ENCODE measurements around the gene ATP2A3.

ATP2A3 gene

DNA sequence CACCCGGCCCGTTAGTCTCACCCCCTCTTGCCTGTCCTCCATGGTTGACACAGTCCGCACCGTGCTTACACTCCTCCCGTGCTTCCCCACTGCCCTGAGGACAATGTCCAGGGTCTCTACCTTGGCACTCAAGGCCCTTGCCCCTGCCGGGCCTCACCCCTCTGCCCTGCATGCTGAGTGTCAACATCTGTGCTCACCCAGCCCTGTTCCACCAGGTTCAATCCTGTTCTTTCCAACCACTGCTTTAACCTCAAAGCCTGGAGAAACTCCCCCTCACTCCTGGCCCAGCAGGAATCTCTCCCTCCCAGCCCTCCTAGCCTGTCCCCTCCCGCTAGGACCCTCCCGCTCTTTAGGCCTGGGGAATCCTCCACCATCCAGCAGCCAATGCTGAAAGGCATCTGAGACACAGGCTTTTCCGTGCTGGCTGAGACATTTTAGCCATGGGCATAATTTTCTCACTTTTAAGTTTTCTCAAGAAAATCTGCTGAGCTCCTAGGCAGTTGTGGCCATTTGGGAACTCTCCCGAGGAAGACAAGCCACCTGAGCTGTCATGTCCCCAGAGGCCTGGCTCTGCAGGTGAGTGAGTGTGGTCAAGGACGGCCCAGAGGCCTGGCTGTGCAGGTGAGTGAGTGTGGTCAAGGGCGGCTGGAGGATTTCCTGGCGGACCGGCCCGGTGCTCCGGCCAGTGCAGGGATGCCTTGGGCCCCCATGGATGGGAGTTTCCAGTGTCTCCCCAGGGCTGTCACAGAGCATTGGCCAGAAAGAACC is 37.2 kb downstream of the ATP2A3 start:
- no peak for DNase-seq (ENCODE audit: low spot score)

DNA sequence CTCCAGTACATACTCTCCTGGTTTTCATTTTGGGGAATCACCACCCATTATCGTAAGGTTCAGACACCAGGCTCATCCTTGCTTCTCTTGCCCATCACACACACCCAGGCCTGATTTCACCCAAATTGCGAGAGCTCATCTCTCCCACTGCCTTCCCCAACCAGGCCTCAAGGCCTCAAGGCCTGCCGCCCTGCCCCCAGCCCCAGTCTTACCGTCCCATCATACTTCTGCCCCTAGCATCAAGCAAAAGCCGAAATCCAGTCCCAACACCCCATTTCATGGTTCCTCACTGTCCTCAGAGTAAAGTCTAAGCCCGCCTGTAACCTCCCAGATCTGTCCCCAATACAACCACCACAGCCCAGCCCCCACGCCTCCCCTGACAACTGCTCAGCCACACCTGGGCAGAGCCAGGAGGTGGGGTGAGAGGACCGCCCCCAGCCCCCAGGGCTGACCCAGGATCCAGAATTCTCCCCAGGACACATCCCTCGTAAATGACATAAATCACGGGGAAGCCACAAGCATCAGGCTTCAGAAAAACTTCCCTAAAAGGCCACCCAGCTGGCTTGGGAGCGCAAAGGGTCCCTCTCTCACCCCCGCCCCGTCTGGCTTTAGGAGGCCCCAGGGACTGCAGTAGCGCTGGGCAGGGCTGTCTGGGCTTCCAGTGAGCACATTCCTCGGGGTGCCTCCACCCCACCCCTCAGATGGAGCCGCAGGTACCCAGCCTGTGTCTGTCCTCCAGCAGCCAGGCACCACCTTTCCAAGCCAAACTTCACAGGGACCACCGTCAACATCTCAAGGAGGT is 38.4 kb downstream of the ATP2A3 start:
- DNase-seq (ENCODE audit: low spot score) = no peak

GRCh38 chr17:3924512-3925350 is 39.5 kb downstream of the ATP2A3 start:
- DNase-seq (ENCODE audit: low spot score) = no peak

DNA sequence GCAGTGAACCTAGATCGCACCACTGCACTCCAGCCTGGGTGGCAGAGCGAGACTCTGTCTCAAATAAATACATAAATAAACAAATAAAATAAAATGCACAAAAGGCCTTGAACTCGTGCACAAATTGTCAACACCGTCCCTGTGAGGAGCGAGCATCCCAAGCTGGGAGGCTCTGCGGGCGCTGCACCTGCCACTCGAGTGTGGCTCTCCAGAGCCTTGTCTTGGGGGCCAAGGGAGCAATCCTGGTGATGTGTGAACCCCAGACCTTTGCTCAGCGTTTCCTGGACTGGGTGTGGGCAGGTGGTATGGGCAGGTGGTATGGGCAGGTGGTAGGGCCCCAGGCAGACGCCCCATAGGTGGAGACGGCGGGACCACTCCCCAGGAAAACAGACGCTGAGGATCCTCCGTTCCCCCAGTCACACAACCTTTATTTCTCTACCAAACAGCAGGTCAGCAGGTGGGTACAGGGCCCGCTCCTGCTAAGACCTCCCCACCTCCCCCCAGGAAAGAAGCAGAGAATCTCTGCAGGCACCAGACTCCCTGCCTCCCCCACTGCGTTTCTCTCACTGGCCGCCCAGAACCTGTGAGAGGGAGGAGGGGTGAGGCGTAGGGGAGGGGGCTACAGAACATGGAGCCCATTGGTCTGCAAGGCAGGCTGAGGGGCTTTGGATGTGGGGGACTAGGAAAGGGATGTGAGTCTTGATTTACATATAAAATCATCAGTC is 40.6 kb downstream of the ATP2A3 start:
- no peak for DNase-seq (ENCODE audit: low spot score)

GRCh38 chr17:3922765-3923164 is 41.5 kb downstream of the ATP2A3 start:
- no peak for DNase-seq (ENCODE audit: low spot score)

DNA sequence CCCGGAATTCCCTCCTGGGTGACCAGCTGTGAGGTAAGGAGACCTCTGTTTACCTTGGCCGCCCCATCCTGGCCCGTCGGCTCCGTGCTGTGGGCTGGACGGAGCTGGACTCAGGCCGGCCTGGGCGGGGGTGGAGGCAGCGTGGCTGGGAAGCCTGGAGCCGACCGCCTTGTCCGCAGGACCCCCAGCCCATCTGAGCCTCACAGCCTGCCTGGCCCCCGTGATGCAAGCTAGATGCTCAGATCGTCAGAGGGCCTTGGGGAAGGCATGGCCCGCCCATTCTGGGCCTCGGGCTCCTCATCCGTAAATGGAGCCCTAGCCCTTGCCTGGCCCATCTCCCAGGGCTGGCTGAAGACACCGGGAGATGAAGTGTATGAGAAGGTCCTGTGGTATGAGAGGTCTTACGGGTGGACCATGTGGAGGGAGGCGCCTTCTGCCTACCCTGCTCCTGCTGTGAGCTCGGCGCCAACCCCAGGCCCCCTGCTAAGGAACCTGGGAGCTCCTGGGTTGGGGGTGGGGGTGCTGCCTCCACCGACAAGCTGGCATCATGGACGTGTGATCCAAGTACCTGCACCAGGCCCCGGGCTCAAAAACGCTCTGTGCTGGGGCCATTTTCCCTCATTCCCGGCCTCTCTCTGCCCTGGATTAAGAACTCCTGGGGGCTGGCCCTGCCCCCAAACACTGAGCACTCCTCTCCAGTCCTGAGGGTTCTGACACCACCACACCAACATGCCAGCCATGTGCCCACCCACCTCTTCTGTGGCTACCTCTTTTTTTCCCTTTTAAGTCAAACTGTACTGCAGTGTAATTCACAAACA is 42.5 kb downstream of the ATP2A3 start:
- no peak for DNase-seq (ENCODE audit: low spot score)

DNA sequence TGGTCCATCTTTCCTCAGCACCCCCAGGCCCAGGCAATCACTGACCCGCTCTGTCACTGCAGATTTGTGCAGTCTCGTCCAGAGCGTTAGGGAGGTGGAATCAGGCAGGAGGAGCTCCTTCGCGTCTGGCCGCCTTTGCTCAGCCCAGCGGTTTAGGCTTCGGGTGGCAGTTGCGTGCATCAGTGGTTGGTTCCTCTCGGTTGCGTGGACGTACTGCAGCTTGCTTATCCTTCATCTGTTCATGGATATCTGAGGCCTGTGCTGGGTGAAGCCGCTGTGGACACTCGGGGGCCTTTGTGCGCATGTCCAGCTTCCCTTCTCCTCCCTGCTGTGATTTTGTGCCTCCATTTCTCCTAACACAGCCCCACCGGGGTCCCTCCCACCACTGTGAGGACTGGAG is 43.2 kb downstream of the ATP2A3 start:
- no peak for DNase-seq (ENCODE audit: low spot score)

- no peak for DNase-seq (ENCODE audit: low spot score)
Observed at GRCh38 chr17:3919123-3919624, 45.1 kb downstream of the ATP2A3 start.

DNA sequence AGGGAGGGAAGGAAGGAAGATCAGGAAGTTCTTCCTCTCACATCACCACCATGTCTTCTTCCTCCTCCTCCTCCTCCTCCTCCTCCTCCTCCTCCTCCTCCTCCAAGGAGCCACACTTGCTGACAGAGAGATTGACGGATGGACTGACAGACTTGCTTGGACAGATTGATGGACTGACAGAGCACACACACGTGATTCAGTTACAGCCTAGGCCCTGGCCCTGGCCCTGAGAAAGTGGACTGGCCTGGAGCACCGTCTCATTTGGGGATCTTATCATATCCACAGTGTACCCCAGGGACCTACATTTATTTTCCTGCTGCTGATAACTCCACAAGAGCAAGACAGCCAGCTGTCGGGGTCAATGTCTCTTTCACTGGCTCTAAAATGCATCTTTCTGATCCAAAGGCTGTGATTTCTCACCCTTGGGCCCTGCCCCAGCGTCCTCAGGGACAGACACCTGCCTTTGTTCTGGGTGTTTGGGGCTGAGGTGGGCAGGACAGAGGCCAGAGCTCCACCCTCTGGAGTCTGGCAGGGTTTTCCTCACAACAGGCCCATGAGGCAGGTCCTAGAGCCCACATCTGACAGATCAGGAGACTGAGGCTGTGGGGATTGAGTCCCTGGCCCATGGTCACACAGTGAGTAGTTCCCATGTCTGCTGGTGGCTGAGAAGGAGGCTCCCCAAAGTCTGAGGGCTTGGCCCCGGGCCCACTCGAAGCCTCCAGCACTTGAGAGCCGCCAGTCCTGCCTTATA is 45.7 kb downstream of the ATP2A3 start:
- DNase-seq (ENCODE audit: low spot score) = no peak

DNA sequence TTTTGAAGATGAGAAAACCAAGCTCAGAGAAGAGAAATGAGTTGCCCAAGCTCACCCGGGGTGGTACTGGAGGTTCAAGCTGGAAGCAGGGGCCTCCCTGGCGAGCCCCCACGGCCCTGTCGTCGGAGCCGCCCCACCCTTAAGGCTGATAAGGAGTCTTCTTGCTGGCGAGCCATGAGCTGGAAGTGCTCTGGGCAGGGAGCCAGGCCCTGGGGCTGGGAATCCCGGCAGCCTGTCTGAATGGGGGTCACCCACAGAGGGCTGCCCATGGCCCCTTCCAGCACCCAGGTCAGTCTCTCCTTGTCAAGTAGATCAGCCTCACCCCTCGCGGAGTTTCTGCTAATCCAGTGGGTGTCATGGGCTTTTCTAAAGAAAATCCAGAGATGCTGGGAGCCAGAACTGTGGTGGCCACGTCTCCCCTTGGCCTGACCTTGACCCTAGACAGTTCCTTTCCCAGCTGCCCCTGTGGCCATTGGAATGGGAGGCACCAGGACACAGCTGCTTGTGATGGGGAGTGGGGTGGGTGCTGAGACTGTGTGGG is 46.8 kb downstream of the ATP2A3 start:
- peak; percentile 49 for DNase-seq (ENCODE audit: low spot score)

GRCh38 chr17:3916825-3917224 is 47.4 kb downstream of the ATP2A3 start:
- DNase-seq (ENCODE audit: low spot score) = no peak

DNA sequence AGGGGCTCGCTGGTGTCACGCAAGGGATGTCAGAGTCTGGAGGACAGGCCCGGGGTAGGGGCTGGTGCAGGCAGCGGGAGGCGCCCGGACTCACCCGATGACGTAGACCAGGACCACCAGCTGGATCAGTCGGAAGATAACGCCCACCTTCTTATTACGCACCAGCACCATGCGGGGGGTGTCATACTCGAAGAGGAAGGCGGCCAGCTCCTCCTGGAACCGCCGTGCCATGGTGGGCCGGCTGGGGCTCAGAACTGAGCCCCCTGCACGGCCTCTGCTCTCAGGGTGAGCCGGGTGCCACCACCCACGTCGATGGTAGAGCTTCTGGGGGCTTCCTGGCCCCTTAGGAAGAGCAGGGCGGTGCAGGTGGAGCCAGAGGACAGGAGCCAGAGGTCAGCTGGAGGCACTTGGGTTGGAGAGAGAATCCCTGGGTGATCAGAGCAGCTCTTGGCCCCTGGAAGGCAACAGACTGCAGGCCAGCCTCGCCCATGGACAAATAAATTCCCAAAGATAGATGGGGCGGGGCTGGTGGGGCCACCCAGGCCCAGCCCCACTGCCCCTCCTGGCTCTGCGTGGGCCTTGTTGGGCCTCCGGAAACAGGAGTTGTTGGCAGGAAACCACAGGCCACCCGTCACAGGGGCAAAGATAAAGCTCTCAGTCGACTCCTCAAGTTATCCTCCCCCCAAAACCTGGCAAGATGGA is 48.1 kb downstream of the ATP2A3 start, which contains the start of gene P2RX1:
Gene P2RX1, minus strand, starts transcription at position 471 of the 702 bp plus-strand sequence. Its CDS starts 240 bp downstream, at position 231.
- no peak for DNase-seq (ENCODE audit: low spot score)

DNA sequence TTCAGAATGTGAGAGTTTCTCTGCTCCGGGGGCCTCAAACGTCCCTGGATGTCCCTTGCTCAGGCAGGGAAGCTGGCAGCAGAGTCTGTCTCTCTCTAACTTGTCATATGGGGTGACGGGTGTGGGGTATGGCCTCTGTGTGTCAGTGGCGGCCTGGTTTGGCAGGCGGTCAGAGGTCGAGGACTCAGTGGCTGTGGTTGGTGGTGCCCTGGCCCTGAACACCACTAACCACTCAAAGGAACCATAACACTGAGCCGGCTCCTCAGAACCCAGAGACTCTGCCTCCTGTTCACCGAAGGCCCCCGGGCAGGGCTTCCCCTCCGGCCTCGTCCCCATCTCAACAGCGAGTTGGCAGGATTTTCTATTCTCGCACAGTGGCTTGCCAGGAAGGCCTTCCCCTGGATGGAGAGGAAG is 48.6 kb downstream of the ATP2A3 start:
- no peak for DNase-seq (ENCODE audit: low spot score)

GRCh38 chr17:3914312-3914670 is 49.9 kb downstream of the ATP2A3 start:
- no peak for DNase-seq (ENCODE audit: low spot score)

DNA sequence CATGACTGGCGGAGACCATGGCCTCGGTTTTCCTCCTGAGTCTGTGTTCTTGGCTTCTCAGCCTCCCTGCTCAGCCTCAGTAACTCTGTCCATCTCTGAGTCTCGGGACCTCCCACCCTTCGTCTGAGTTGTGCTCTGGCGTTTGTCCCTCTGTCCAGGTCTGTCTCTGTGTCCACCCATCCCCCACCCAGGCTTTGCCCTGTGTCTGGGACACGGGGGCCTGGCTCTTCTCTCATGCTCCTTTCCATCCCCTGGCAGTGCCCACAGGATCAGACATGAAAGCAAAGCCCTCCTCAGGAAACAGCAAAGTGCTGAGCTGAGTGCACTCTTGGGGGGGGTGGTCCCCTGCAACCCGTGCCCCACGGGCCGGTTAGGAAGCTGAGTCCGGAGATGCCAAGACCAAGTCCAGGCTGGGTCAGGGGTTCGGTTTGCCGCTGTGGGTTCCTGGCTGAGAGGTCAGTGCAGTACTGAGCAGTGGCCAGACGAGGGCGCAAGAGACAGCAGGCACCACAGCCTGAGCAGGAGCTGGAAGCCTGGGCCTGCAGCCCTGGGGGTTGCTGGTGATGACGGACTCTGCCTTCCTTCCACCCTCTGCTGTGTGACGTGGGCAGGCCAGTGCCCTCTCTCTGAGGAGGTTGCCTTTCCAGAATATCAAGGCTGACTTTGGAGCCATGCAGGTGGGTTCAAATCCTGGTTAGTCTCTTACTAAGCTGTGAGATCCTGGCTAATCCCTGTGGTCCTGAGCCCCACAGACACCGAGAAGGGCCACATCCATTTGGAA is 50.5 kb downstream of the ATP2A3 start:
- DNase-seq (ENCODE audit: low spot score) = peak; percentile 93

GRCh38 chr17:3912827-3913226 is 51.4 kb downstream of the ATP2A3 start:
- DNase-seq (ENCODE audit: low spot score) = no peak

DNA sequence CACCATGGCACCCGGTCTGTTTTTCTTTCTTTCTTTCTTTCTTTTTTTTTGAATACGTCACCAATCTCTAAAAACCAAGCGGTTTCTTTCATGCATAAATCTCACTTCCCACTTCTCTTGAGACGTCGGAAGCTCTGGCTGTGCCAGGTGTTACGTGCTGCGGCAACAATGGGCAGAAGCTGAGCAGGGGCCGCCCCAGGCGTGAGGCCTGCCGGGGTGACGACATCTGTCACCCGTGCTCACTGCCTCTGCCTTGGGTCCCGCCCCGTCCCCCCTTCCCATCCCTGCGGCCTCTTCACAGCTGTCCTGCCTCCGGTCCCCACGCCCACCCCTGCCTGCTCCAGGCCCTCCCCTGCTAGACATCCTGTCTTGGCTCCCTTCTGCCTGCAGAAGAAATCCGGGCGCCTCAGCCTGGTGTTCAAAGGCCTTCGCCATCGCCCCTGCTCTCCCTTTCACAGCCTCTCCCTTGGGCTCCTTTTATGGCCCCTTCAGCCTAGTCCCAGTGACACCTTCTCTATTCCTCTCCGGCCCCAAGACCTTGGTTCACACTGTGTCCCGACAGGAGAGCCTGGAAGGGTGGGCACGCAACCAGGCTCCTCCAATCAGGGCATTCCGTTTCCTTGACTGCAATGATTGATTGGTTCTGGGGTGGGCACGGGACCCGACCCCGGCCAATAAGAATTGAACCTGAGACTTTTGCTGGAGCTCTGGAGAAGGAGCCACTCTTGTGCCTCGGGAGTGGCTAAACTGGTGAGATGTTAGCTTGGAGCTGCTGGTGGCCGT is 52.8 kb downstream of the ATP2A3 start:
- no peak for DNase-seq (ENCODE audit: low spot score)
